Peyer's patch (tissue), 4 donors: ENCODE measurements around the gene WHAMM. TPM values are rescaled to one million over a fixed set of nuclear protein-coding genes. Genes with fewer than 3 reads are reported as not detected.
A peak's percentile ranks its signal among the peaks of the same experiment; 100 is the strongest.
"Not testable (repeated sequence)": the region's sequence is repeated elsewhere in the genome, so short reads cannot be mapped to it uniquely, and the experiment has no call there.

Source experiments
- DNase-seq, 3 donors: peaks; one replicate each; pipeline ENCODE4 v3.0.0-alpha.2; 2017 to 2019
- H3K27ac ChIP-seq, 4 donors: fragments of 200-600 bp; sonication (generic); one replicate each; pipeline ENCODE4 v1.5.1; 2016 to 2019
- H3K27me3 ChIP-seq, 2 donors: fragments of 200-600 bp; sonication (generic); one replicate each; pipeline ENCODE4 v1.5.1; 2019
- H3K36me3 ChIP-seq, 3 donors: fragments of 200-600 bp; sonication (generic); one replicate each; pipeline ENCODE4 v1.5.1; 2016 to 2019
- H3K4me1 ChIP-seq, 4 donors: fragments of 200-600 bp; sonication (generic); one replicate each; pipeline ENCODE4 v1.5.1; 2016 to 2019
- H3K4me3 ChIP-seq, 4 donors: fragments of 200-600 bp; sonication (generic); 1 replicate in 3 of 4; 2 replicates in 1 of 4; pipeline ENCODE4 v1.5.1; 2016 to 2019; ENCODE audit warnings: mild to moderate bottlenecking in 1 of 4
- H3K9me3 ChIP-seq, 4 donors: fragments of 200-600 bp; sonication (generic); one replicate each; pipeline ENCODE4 v1.5.1; 2016 to 2019; ENCODE audit warnings: mild to moderate bottlenecking in 1 of 4
- POLR2A ChIP-seq, 2 donors: fragments of 450-650 bp; IDR thresholded peaks; one replicate each; pipeline ENCODE4 v1.5.1; 2017; ENCODE audit warnings: antibody characterized with exemption in 2 of 2, mild to moderate bottlenecking in 2 of 2, moderate library complexity in 2 of 2
- total RNA-seq, 4 donors: library from RNA; depleted of rRNA; stranded (reverse); fragments of >200 nt; gene quantifications; one replicate each; pipeline ENCODE4 v1.1.0, GENCODE V29; 2016
- TF ChIP-seq, protein P1 (sequence below), 6 experiments: fragments of 450-650 bp in 4 of 6; fragments of 200-600 bp in 2 of 6; sonication (generic) in 1 of 6; IDR thresholded peaks; one replicate each; pipeline ENCODE4 v1.5.1; 2017 to 2019; ENCODE audit warnings: antibody characterized with exemption in 6 of 6, mild to moderate bottlenecking in 3 of 6, moderate library complexity in 1 of 6

Gene WHAMM
- total RNA-seq, 4 donors from 2014 or later = 8.6 to 16.0 (median 13.2) TPM

DNA sequence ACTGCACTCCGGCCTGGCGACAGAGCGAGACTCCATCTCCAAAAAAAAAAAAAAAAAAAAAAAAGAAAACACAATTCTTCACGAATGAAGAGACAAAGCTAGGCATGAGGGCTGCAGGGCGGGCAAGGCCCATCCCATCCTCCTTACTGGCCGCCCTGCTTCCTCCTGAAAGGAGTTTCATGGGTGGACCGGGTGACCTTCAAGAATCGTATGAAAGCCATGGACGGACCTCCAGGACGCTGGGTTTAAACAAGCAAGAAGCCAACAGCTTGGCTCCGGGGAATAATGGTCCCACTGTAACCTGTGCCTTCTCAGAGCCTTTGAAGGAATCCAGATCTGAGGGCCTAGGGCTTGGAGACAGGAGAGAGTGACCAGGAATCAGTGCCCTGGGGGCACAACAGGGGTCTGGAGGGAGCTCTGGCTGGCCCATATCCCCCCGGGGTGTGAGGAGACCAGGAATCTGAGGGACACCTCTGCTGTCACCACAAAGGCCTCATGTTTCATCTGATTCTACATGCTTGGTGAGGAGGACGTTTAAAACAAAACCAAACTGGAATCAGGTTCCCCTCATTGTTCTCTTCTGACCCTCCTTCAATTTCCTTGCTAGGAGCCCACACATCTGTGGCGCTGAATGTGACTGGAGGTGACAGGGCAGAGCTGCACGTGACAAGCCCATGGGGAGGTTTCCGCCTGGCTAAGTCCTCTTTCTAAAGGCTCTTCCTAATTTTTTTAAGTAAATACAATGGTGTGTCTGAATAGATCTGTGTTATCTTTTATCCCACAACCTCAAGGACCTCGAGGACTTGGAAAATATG is 46.1 kb downstream of the WHAMM start:
- DNase-seq = peak in 1 of 3 donors; percentile 15
- TF ChIP-seq, protein P1, sequence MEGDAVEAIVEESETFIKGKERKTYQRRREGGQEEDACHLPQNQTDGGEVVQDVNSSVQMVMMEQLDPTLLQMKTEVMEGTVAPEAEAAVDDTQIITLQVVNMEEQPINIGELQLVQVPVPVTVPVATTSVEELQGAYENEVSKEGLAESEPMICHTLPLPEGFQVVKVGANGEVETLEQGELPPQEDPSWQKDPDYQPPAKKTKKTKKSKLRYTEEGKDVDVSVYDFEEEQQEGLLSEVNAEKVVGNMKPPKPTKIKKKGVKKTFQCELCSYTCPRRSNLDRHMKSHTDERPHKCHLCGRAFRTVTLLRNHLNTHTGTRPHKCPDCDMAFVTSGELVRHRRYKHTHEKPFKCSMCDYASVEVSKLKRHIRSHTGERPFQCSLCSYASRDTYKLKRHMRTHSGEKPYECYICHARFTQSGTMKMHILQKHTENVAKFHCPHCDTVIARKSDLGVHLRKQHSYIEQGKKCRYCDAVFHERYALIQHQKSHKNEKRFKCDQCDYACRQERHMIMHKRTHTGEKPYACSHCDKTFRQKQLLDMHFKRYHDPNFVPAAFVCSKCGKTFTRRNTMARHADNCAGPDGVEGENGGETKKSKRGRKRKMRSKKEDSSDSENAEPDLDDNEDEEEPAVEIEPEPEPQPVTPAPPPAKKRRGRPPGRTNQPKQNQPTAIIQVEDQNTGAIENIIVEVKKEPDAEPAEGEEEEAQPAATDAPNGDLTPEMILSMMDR (IDR thresholded peaks at IDR 0.05) = no peak
- TF ChIP-seq POLR2A (IDR thresholded peaks at IDR 0.05) = no peak
- Histone ChIP-seq H3K4me3 (no peak overlapping the region), H3K27ac (no peak overlapping the region), H3K4me1 (no peaks in the 10 kb centered on the region), H3K36me3 (no peaks in the 10 kb centered on the region), H3K9me3 (no peaks in the 10 kb centered on the region), H3K27me3 (no peaks in the 10 kb centered on the region)

DNA sequence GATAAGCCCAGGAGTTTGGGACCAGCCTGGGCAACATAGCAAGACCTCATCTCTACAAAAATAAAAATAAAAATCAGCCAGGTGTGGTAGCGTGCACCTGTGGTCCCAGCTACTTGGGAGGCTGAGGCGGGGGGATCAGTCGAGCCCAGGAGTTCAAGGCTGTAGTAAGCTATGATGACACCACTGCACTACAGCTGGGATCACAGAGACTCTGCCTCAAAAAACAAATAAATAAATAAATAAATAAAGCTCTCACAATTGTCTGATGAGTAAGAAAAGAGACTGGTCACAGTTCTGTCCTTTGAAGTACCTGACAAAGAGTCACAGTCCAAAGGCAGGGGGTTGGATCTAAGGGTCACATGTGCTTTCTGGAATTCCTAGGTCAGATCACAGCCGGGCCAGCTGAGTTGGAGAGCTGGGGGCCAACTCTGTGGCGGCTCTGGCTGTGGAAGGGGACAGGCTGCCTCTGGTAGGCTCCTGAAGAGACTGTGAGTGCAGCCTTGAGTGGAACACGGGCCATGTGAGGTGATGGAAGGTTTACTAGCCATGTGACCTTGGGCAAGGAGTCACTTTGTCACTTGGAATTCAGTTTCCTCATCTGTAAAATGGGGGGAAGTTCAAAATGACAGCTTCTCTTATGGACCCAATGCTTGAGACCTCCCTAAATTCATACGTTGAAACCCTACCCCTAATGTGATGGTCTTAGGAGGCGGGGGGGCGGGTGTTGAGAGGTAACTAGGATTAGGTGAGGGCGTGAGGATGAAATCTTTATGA is 47.2 kb downstream of the WHAMM start:
- H3K4me1 ChIP-seq = no peaks in the 10 kb centered on the region
- TF ChIP-seq, protein P1 (IDR thresholded peaks at IDR 0.05) = no peak
- TF ChIP-seq POLR2A (IDR thresholded peaks at IDR 0.05) = no peak
- no peaks in the 10 kb centered on the region for H3K27me3 ChIP-seq
- no peak overlapping the region for H3K27ac ChIP-seq
- H3K36me3 ChIP-seq = no peaks in the 10 kb centered on the region
- DNase-seq = no peak
- no peak overlapping the region for H3K4me3 ChIP-seq
- no peaks in the 10 kb centered on the region for H3K9me3 ChIP-seq

DNA sequence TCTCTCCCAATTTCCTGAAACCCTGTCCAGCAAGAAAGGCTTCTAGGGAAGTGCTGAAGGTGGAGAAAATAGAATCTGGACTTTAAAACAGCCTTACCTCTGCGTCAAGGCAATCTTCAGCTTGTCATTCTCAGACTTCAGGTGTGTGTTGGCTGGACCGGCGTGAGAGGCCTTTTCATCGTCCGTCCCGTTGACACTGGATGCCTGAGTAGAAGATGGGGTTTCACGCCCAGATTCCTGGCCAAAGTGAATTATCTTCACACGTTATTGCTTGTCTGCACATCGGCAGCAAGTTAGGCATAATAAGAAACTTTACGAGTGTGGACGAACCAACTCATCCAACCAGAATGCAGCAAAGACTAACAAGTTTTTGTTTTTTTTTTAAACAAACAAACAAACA is 49.5 kb downstream of the WHAMM start:
- DNase-seq = no peak
- H3K36me3 ChIP-seq = no peaks in the 10 kb centered on the region
- H3K4me1 ChIP-seq = no peaks in the 10 kb centered on the region
- H3K27me3 ChIP-seq = no peaks in the 10 kb centered on the region
- no peak overlapping the region for H3K27ac ChIP-seq
- TF ChIP-seq, protein P1 (IDR thresholded peaks at IDR 0.05) = no peak
- no peak for TF ChIP-seq POLR2A (IDR thresholded peaks at IDR 0.05)
- no peaks in the 10 kb centered on the region for H3K9me3 ChIP-seq
- H3K4me3 ChIP-seq = no peak overlapping the region

GRCh38 chr15:82862886-82863285 is 53.5 kb downstream of the WHAMM start:
- Histone ChIP-seq H3K27me3 (no peaks in the 10 kb centered on the region), H3K36me3 (no peaks in the 10 kb centered on the region), H3K27ac (no peak overlapping the region), H3K4me3 (no peak overlapping the region), H3K4me1 (no peaks in the 10 kb centered on the region), H3K9me3 (no peaks in the 10 kb centered on the region)
- no peak for DNase-seq
- TF ChIP-seq, protein P1 (IDR thresholded peaks at IDR 0.05) = no peak
- no peak for TF ChIP-seq POLR2A (IDR thresholded peaks at IDR 0.05)

GRCh38 chr15:82864967-82865366 is 55.5 kb downstream of the WHAMM start:
- H3K27me3 ChIP-seq = no peaks in the 10 kb centered on the region
- H3K36me3 ChIP-seq = no peaks in the 10 kb centered on the region
- TF ChIP-seq, protein P1 (IDR thresholded peaks at IDR 0.05) = no peak
- TF ChIP-seq POLR2A (IDR thresholded peaks at IDR 0.05) = no peak
- H3K4me3 ChIP-seq = no peak overlapping the region
- no peaks in the 10 kb centered on the region for H3K9me3 ChIP-seq
- DNase-seq = no peak
- no peaks in the 10 kb centered on the region for H3K4me1 ChIP-seq
- H3K27ac ChIP-seq = no peak overlapping the region

GRCh38 chr15:82865581-82865980 is 56.2 kb downstream of the WHAMM start:
- DNase-seq = not testable (repeated sequence)

GRCh38 chr15:82865981-82866380 is 56.6 kb downstream of the WHAMM start:
- DNase-seq, H3K27me3 ChIP-seq, H3K4me3 ChIP-seq, H3K27ac ChIP-seq, H3K4me1 ChIP-seq, H3K9me3 ChIP-seq, H3K36me3 ChIP-seq: not testable (repeated sequence)

More at GRCh38 chr15:82865581-82865980, 56.2 kb downstream of the WHAMM start:
- H3K27me3 ChIP-seq, H3K4me1 ChIP-seq, H3K27ac ChIP-seq, H3K4me3 ChIP-seq, H3K9me3 ChIP-seq, H3K36me3 ChIP-seq: not testable (repeated sequence)
